K562 (cell line): ENCODE measurements around the gene SMIM30. TPM values are rescaled to one million over a fixed set of nuclear protein-coding genes. Genes with fewer than 3 reads are reported as not detected.

Source experiments
- ATAC-seq: fragments of 200-7000 bp; cut with Tn5 transposase; 3 replicates; pipeline ENCODE4 v1.9.1; 2020; ENCODE audit warnings: moderate library complexity
- BruUV-seq: library from RNA; stranded (reverse); fragments of 400-500 nt; replicated peaks from 2 replicates; lab custom pipeline; 2021; lab: Mats Ljungman, UMichigan
- CTCF ChIA-PET: fragments of 300-600 bp; formaldehyde crosslinking; extraction: SDS; loops from one replicate; lab custom pipeline; 2021; ENCODE audit warnings: low intra/inter-chr PET ratio; lab: Yijun Ruan, JAX
- POLR2A ChIA-PET: fragments of 300-600, 350-650 bp; sonication (Branson Sonifier 250); formaldehyde crosslinking; extraction: SDS; loops from one replicate; lab custom pipeline; 2021; ENCODE audit warnings: antibody characterized with exemption, inconsistent platforms; lab: Yijun Ruan, JAX
- DNase-seq, 4 experiments: peaks; one replicate each; pipeline versions ENCODE4 v3.0.0 to v3.0.0-alpha.2; 2011 to 2018; ENCODE audit warnings: low spot score in 3 of 4, mixed read lengths in 3 of 4; ENCODE audit errors: extremely low read depth in 1 of 4
- FAIRE-seq: peaks from 2 replicates; lab custom pipeline; 2011; peaks lifted over from hg19 to GRCh38; lab: Jason Lieb, UNC
- H2AFZ ChIP-seq: 2 replicates; pipeline ENCODE4 v1.6.0; 2011; ENCODE audit warnings: low read depth, low read length, control low read depth, inconsistent platforms
- H3K27ac ChIP-seq: fragments of 200-600 bp; 3 replicates; pipeline ENCODE4 v1.8.0; 2011; ENCODE audit warnings: low read depth, mild to moderate bottlenecking, control low read depth, inconsistent platforms, low read length, moderate library complexity, mixed read lengths; ENCODE audit errors: extremely low read depth
- H3K27me3 ChIP-seq, 2 experiments: fragments of 300-600 bp in 1 of 2; 2 replicates in 1 of 2; 3 replicates in 1 of 2; pipeline versions ENCODE4 v1.6.0 to v1.8.0; 2011; ENCODE audit warnings: inconsistent platforms in 2 of 2, low read length in 2 of 2, mild to moderate bottlenecking in 1 of 2, mixed read lengths in 1 of 2, moderate library complexity in 1 of 2; ENCODE audit not compliant: control insufficient read depth in 2 of 2, insufficient read depth in 2 of 2
- H3K36me3 ChIP-seq: fragments of 300-600 bp; 3 replicates; pipeline ENCODE4 v1.8.0; 2011; ENCODE audit warnings: mild to moderate bottlenecking, low read length, inconsistent platforms; ENCODE audit not compliant: control insufficient read depth, insufficient read depth
- H3K4me1 ChIP-seq, 2 experiments: fragments of 200-600 bp in 1 of 2; replicated peaks in 1 of 2; 2 replicates in 1 of 2; 3 replicates in 1 of 2; pipeline versions ENCODE4 v1.5.1 to v1.8.0; 2011; ENCODE audit warnings: inconsistent platforms in 2 of 2, low read length in 2 of 2, mild to moderate bottlenecking in 1 of 2, mixed read lengths in 1 of 2, moderate library complexity in 1 of 2; ENCODE audit not compliant: control insufficient read depth in 2 of 2, insufficient read depth in 2 of 2
- H3K4me2 ChIP-seq: 2 replicates; pipeline ENCODE4 v1.6.1; 2011; ENCODE audit warnings: low read length, control low read depth, inconsistent platforms, mixed read lengths; ENCODE audit not compliant: insufficient read depth
- H3K4me3 ChIP-seq: fragments of 200-600 bp; sonication (generic), shearing (Covaris generic); 2 replicates; pipeline ENCODE4 v1.5.1; 2016; ENCODE audit warnings: control low read depth, inconsistent platforms
- H3K79me2 ChIP-seq: fragments of 200-600 bp; 3 replicates; pipeline ENCODE4 v1.8.0; 2011; ENCODE audit warnings: low read length, inconsistent platforms; ENCODE audit not compliant: control insufficient read depth, insufficient read depth
- H3K9ac ChIP-seq, 2 experiments: 2 replicates each; pipeline versions ENCODE4 v1.6.0 to v1.6.1; 2011; ENCODE audit warnings: low read depth in 2 of 2, low read length in 2 of 2, control low read depth in 1 of 2, inconsistent platforms in 1 of 2, mild to moderate bottlenecking in 1 of 2, mixed read lengths in 1 of 2; ENCODE audit not compliant: insufficient read depth in 1 of 2
- H3K9me1 ChIP-seq: one replicate; pipeline ENCODE4 v1.6.0; 2011; ENCODE audit warnings: inconsistent platforms, mild to moderate bottlenecking, low read length, moderate library complexity; ENCODE audit not compliant: control insufficient read depth, insufficient read depth
- H3K9me3 ChIP-seq: replicated peaks from 2 replicates; pipeline ENCODE4 v1.5.1; 2011; ENCODE audit warnings: low read depth, low read length, inconsistent platforms; ENCODE audit not compliant: control insufficient read depth, insufficient read depth
- H4K20me1 ChIP-seq: replicated peaks from 2 replicates; pipeline ENCODE4 v1.6.1; 2011; ENCODE audit warnings: low read length, inconsistent platforms, mixed read lengths; ENCODE audit not compliant: control insufficient read depth, insufficient read depth
- CBFA2T3 ChIP-seq: fragments of 450-650 bp; IDR thresholded peaks from 2 replicates; pipeline ENCODE4 v1.6.1; 2017
- CBX1 ChIP-seq: sonication (generic); IDR thresholded peaks from 2 replicates; pipeline ENCODE4 v1.6.1; 2016; ENCODE audit warnings: antibody characterized with exemption, low read depth, mild to moderate bottlenecking
- CBX3 ChIP-seq, 2 experiments: IDR thresholded peaks; 1 replicate in 1 of 2; 2 replicates in 1 of 2; pipeline ENCODE4 v1.6.1; 2012; ENCODE audit warnings: inconsistent platforms in 2 of 2, low read length in 2 of 2, borderline replicate concordance in 1 of 2, control low read depth in 1 of 2
- CEBPB ChIP-seq: fragments of 450-650 bp; IDR thresholded peaks from 2 replicates; pipeline ENCODE4 v1.6.1; 2016; ENCODE audit warnings: missing genetic modification characterization, missing compliant biosample characterization
- HNRNPL ChIP-seq: fragments of 200-400 bp; formaldehyde crosslinking; IDR thresholded peaks from 2 replicates; pipeline ENCODE4 v1.6.1; 2017; ENCODE audit warnings: low read depth, mild to moderate bottlenecking, low read length
- KDM2B ChIP-seq: fragments of 250-450 bp; sonication (Bioruptor Pico); IDR thresholded peaks from 2 replicates; pipeline ENCODE4 v1.8.0; 2021; ENCODE audit warnings: mild to moderate bottlenecking, moderate library complexity
- MYBL2 ChIP-seq, 2 experiments: fragments of 450-650 bp in 1 of 2; sonication (generic) in 1 of 2; formaldehyde crosslinking in 1 of 2; IDR thresholded peaks; 2 replicates each; pipeline versions ENCODE4 v1.6.1 to v1.8.1; 2017 to 2022; ENCODE audit warnings: borderline replicate concordance in 1 of 2, inconsistent platforms in 1 of 2, low read depth in 1 of 2, mild to moderate bottlenecking in 1 of 2, missing genetic modification reagents in 1 of 2, moderate library complexity in 1 of 2
- NBN ChIP-seq: fragments of 450-650 bp; IDR thresholded peaks from 2 replicates; pipeline ENCODE4 v1.6.1; 2016; ENCODE audit warnings: low read depth, mild to moderate bottlenecking
- POU5F1 ChIP-seq: fragments of 150-350 bp; IDR thresholded peaks from 2 replicates; pipeline ENCODE4 v1.6.1; 2014; ENCODE audit warnings: borderline replicate concordance, low read length, low read depth, mild to moderate bottlenecking; ENCODE audit not compliant: partially characterized antibody
- RBM15 ChIP-seq: fragments of 200-400 bp; formaldehyde crosslinking; IDR thresholded peaks from 2 replicates; pipeline ENCODE4 v1.6.1; 2018; ENCODE audit warnings: mild to moderate bottlenecking, low read length, moderate library complexity; ENCODE audit not compliant: insufficient read depth
- SAP30 ChIP-seq: fragments of 200-600 bp; sonication (generic); IDR thresholded peaks from 2 replicates; pipeline ENCODE4 v1.6.1; 2012; ENCODE audit warnings: borderline replicate concordance, low read depth, mild to moderate bottlenecking, moderate library complexity, low read length, control low read depth, inconsistent platforms; ENCODE audit not compliant: insufficient read depth, poor library complexity, severe bottlenecking
- SIRT6 ChIP-seq: IDR thresholded peaks from one replicate; pipeline ENCODE4 v1.6.1; 2012; ENCODE audit warnings: low read depth, mild to moderate bottlenecking, control low read depth, inconsistent platforms, low read length, moderate library complexity
- SPI1 ChIP-seq: IDR thresholded peaks from 2 replicates; pipeline ENCODE4 v1.6.1; 2011; ENCODE audit warnings: low read depth, low read length, control low read depth, borderline replicate concordance
- SREBF2 ChIP-seq: sonication (generic); formaldehyde crosslinking; IDR thresholded peaks from 2 replicates; pipeline ENCODE4 v1.4.0; 2020; ENCODE audit warnings: mild to moderate bottlenecking, missing genetic modification reagents
- THAP7 ChIP-seq: fragments of 250-450 bp; sonication (Bioruptor Pico); IDR thresholded peaks from 2 replicates; pipeline ENCODE4 v1.5.0; 2021
- TRIM24 ChIP-seq, 2 experiments: fragments of 450-650 bp; IDR thresholded peaks; 2 replicates each; pipeline ENCODE4 v1.6.1; 2016
- TRIM28 ChIP-seq: fragments of 450-650 bp; IDR thresholded peaks from 2 replicates; pipeline ENCODE4 v1.6.1; 2017
- ZBTB8A ChIP-seq: fragments of 450-650 bp; IDR thresholded peaks from 2 replicates; pipeline ENCODE4 v1.6.1; 2018; ENCODE audit warnings: mild to moderate bottlenecking, moderate library complexity; ENCODE audit not compliant: partially characterized antibody
- ZNF23 ChIP-seq: fragments of 250-450 bp; sonication (Bioruptor Pico); IDR thresholded peaks from 2 replicates; pipeline ENCODE4 v1.4.0; 2020; ENCODE audit warnings: mild to moderate bottlenecking
- ZNF512 ChIP-seq: IDR thresholded peaks from 2 replicates; pipeline ENCODE4 v1.6.1; 2016; ENCODE audit warnings: missing genetic modification characterization, missing compliant biosample characterization
- ZNF561 ChIP-seq: fragments of 450-650 bp; formaldehyde crosslinking; conservative IDR thresholded peaks from 2 replicates; pipeline ENCODE4 v1.4.0; 2020; ENCODE audit warnings: mild to moderate bottlenecking, moderate library complexity
- WGBS: fragments of 100-300 bp; shearing (Covaris generic); methylation state at CpG from one replicate; pipeline ENCODE4 v1.1.6; 2016; ENCODE audit warnings: low coverage, mixed read lengths; ENCODE audit not compliant: insufficient coverage; ENCODE audit errors: missing lambda C conversion rate; 5-methylcytosine and 5-hydroxymethylcytosine counted together
- in situ Hi-C: fragments of 300-500 bp; cut with MboI; formaldehyde crosslinking; loops from 4 replicates; pipeline ENCODE4 v1.15.0; 2018; ENCODE audit warnings: inconsistent platforms, mixed read lengths
- intact Hi-C: fragments of 100-400 bp; cut with micrococcal nuclease; formaldehyde crosslinking; loops from 2 replicates; pipeline ENCODE4 v1.14.2; 2022
- polyA plus RNA-seq, 8 experiments: library from polyadenylated mRNA; depleted of rRNA in 4 of 8; stranded (reverse) in 5 of 8; unstranded in 3 of 8; fragments of >200 nt; fragmentation: Nextera tagmentation in 2 of 8; fragmentation: Illumina TruSeq in 1 of 8; extraction: Ambion mirVana in 2 of 8; extraction: Trizol in 1 of 8; gene quantifications; 2 replicates each; pipeline versions ENCODE4 v1.2.1 to v1.2.3, GENCODE V29; 2011 to 2014; ENCODE audit warnings: inconsistent platforms in 1 of 8, missing spikeins in 1 of 8
- total RNA-seq, 7 experiments: library from RNA; depleted of rRNA in 6 of 7; stranded (reverse); fragments of >200 nt in 6 of 7; fragmentation: Illumina TruSeq in 2 of 7; extraction: Trizol in 2 of 7; gene quantifications; 2 replicates each; pipeline versions ENCODE4 v1.2.1 to v1.2.3, GENCODE V29; 2011 to 2021; ENCODE audit warnings: low replicate concordance in 1 of 7
- TF ChIP-seq, protein P1 (sequence below): sonication (generic); formaldehyde crosslinking; IDR thresholded peaks from 2 replicates; pipeline ENCODE4 v1.9.0; 2022; ENCODE audit warnings: mild to moderate bottlenecking, missing genetic modification reagents

Gene SMIM30
- total and polyA plus RNA-seq, 9 of the 15 experiments (the other 6 are each of a cell fraction or from before 2014, with no cell fraction given): 161 to 891 (median 316) TPM

DNA sequence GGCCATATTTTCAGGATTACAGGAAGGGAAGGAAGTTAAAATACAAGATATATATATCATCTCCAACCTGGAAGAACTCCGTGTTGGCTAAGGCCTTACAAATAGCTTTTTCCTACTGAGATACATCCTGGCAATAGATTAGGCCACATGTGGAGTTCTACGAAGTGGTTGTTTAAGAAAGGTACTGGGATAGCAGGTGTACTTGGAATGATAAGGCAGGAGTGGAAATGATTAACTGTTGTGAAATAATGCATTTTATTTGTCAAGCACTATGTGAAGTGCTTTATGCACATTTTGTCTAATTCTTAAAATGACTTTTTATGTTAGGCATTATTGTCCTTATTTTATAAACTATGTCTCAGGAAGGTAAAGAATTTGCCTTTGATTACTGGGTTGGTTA lies 18.9 kb upstream of the SMIM30 start:
- Histone ChIP-seq H3K79me2 (no peaks in the 10 kb centered on the region), H2AFZ (peak overlapping the region; percentile 37), H3K27ac (no peak overlapping the region), H4K20me1 (no peaks in the 10 kb centered on the region), H3K27me3 (no peaks in the 10 kb centered on the region), H3K4me3 (no peak overlapping the region), H3K4me1 (peaks cover 11 to 22% of the 10 kb centered on the region in 2 experiments), H3K9me3 (no peaks in the 10 kb centered on the region; the same call in 1 of the 2 replicates), H3K36me3 (no peaks in the 10 kb centered on the region; the same call in 2 of the 3 replicates), H3K9ac (no peak overlapping the region), H3K9me1 (no peaks in the 10 kb centered on the region), H3K4me2 (no peak overlapping the region)
- BruUV-seq: no TSS peak
- intact Hi-C loops (no loop called here), in situ Hi-C loops (no loop called here)
- no peak for ATAC-seq
- no peak for FAIRE-seq
- ChIA-PET POLR2A (no interaction called here), CTCF (no interaction called here)
- WGBS: 6% methylated on average over 2 of the region's 2 CpGs
- no peak for DNase-seq
- TF ChIP-seq ZNF512 (tag): no peak
- TF ChIP-seq CBX3 (IDR thresholded peaks at IDR 0.05; ENCODE audit: borderline replicate concordance in 1 of 2, low read length in 2 of 2): 0 out of 3 replicates have a peak, but pooled peaks of 1 of the 2 experiments have one; percentile 15
- TF ChIP-seq POU5F1: no peak
- no peak for TF ChIP-seq MYBL2 (IDR thresholded peaks at IDR 0.05; ENCODE audit: low read depth)
- no peak for TF ChIP-seq MYBL2 (CRISPR knock-in tag; IDR thresholded peaks at IDR 0.05; ENCODE audit: borderline replicate concordance)
- TF ChIP-seq CBX1: 0 out of 2 replicates have a peak, but pooled peaks have one; percentile 4
- no peak for TF ChIP-seq SPI1
- no peak for TF ChIP-seq SIRT6
- TF ChIP-seq SREBF2 (CRISPR knock-in tag): no peak
- TF ChIP-seq SAP30: no peak
- no peak for TF ChIP-seq HNRNPL
- TF ChIP-seq ZNF23: no peak
- no peak for TF ChIP-seq KDM2B (CRISPR knock-in tag)
- TF ChIP-seq ZBTB8A: no peak
- TF ChIP-seq CEBPB (tag): peak; percentile 41; the same call in 1 of the 2 replicates
- no peak for TF ChIP-seq ZNF561 (CRISPR knock-in tag)
- no peak for TF ChIP-seq THAP7 (CRISPR knock-in tag)
- peak; percentile 20 for TF ChIP-seq CBFA2T3
- no peak for TF ChIP-seq NBN
- TF ChIP-seq, protein P1, sequence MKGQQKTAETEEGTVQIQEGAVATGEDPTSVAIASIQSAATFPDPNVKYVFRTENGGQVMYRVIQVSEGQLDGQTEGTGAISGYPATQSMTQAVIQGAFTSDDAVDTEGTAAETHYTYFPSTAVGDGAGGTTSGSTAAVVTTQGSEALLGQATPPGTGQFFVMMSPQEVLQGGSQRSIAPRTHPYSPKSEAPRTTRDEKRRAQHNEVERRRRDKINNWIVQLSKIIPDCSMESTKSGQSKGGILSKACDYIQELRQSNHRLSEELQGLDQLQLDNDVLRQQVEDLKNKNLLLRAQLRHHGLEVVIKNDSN (CRISPR knock-in tag): no peak
- TF ChIP-seq RBM15: no peak
- TF ChIP-seq TRIM28: 0 out of 2 replicates have a peak, but pooled peaks have one; percentile 19
- peak; percentile 64 to 72 for TF ChIP-seq TRIM24 (IDR thresholded peaks at IDR 0.05)
